SU-DHL-6 (cell line): ENCODE results near the gene SLC5A10.
"Not testable (repeated sequence)": the region's sequence is repeated elsewhere in the genome, so short reads cannot be mapped to it uniquely, and the experiment has no call there.

Experiments used
- H2AFZ ChIP-seq: fragments of 200-600 bp; sonication (generic); 2 replicates; pipeline ENCODE4 v1.6.1; 2014; ENCODE audit warnings: low read depth, mild to moderate bottlenecking, moderate library complexity, mixed read lengths, antibody characterized with exemption, low read length; ENCODE audit not compliant: severe bottlenecking
- H3F3A ChIP-seq: fragments of 200-600 bp; shearing (Covaris generic); 2 replicates; pipeline ENCODE4 v1.6.0; 2016; ENCODE audit warnings: antibody characterized with exemption, mild to moderate bottlenecking; ENCODE audit not compliant: insufficient read depth
- H3K27ac ChIP-seq: fragments of 200-600 bp; sonication (generic); 2 replicates; pipeline ENCODE4 v1.5.1; 2016; ENCODE audit warnings: low read depth, mild to moderate bottlenecking, low read length, moderate library complexity, mixed read lengths
- H3K27me3 ChIP-seq: fragments of 200-600 bp; sonication (generic), shearing (Covaris generic); 2 replicates; pipeline ENCODE4 v1.6.0; 2014; ENCODE audit warnings: mild to moderate bottlenecking, low read length
- H3K36me3 ChIP-seq: fragments of 200-600 bp; sonication (generic); 2 replicates; pipeline ENCODE4 v1.6.1; 2014; ENCODE audit warnings: mild to moderate bottlenecking, low read length, mixed read lengths
- H3K4me2 ChIP-seq: fragments of 300-600, 200-600 bp; shearing (Covaris generic), sonication (generic); 2 replicates; pipeline ENCODE4 v1.6.0; 2014; ENCODE audit warnings: low read length, low read depth, mild to moderate bottlenecking; ENCODE audit not compliant: poor library complexity, severe bottlenecking
- H3K4me3 ChIP-seq: fragments of 200-600 bp; sonication (generic); 2 replicates; pipeline ENCODE4 v1.5.1; 2014; ENCODE audit warnings: antibody characterized with exemption, low read length, mild to moderate bottlenecking, mixed read lengths; ENCODE audit not compliant: insufficient read depth, poor library complexity, severe bottlenecking
- H3K79me2 ChIP-seq: fragments of 200-600 bp; sonication (generic); 2 replicates; pipeline ENCODE4 v1.6.1; 2014; ENCODE audit warnings: mild to moderate bottlenecking, low read length, moderate library complexity; ENCODE audit not compliant: insufficient read depth
- H3K9ac ChIP-seq: fragments of 200-600 bp; sonication (generic); 2 replicates; pipeline ENCODE4 v1.7.0; 2014; ENCODE audit warnings: mild to moderate bottlenecking, low read length
- H3K9me2 ChIP-seq: fragments of 200-600 bp; sonication (generic); replicated peaks from 2 replicates; pipeline ENCODE4 v1.6.1; 2014; ENCODE audit warnings: low read length; ENCODE audit not compliant: insufficient read depth
- H3K9me3 ChIP-seq: fragments of 200-600 bp; sonication (generic); 2 replicates; pipeline ENCODE4 v1.6.1; 2014; ENCODE audit warnings: low read length, mixed read lengths; ENCODE audit not compliant: insufficient read depth
- H4K20me1 ChIP-seq: fragments of 200-600 bp; sonication (generic); 2 replicates; pipeline ENCODE4 v1.6.1; 2014; ENCODE audit warnings: low read depth, mild to moderate bottlenecking, antibody characterized with exemption, low read length, moderate library complexity, mixed read lengths

The SLC5A10 gene

GRCh38 chr17:19046782-19047375 is 94.9 kb downstream of the SLC5A10 start, which contains the start of gene GRAP:
GRAP (minus strand) TSS chr17:19046957; CDS start chr17:19046926, 31 bp downstream.
- not testable (repeated sequence) for H3K4me2 ChIP-seq, H4K20me1 ChIP-seq, H3K9me3 ChIP-seq, H3K4me3 ChIP-seq, H3K79me2 ChIP-seq, H3K36me3 ChIP-seq, H3K9me2 ChIP-seq, H3F3A ChIP-seq, H3K27me3 ChIP-seq, H2AFZ ChIP-seq
- 0 out of 2 replicates have a peak within 1 kb of the TSS, but pooled peaks have one; percentile 35 for H3K27ac ChIP-seq
- H3K9ac ChIP-seq = 0 out of 2 replicates have a peak within 1 kb of the TSS, but pooled peaks have one; percentile 24

- H3K27ac ChIP-seq = 0 out of 2 replicates have a peak overlapping the region, but pooled peaks have one; percentile 35
- H3K9me3 ChIP-seq, H3K9ac ChIP-seq, H3K4me3 ChIP-seq, H4K20me1 ChIP-seq, H3K9me2 ChIP-seq, H3K4me2 ChIP-seq, H3K36me3 ChIP-seq, H3F3A ChIP-seq, H3K27me3 ChIP-seq, H3K79me2 ChIP-seq, H2AFZ ChIP-seq: not testable (repeated sequence)
Measured at GRCh38 chr17:19047510-19047909, 95.5 kb downstream of the SLC5A10 start.

- H4K20me1 ChIP-seq, H3K4me3 ChIP-seq, H3K9me2 ChIP-seq, H3K36me3 ChIP-seq, H3K9me3 ChIP-seq, H3K9ac ChIP-seq, H2AFZ ChIP-seq, H3K4me2 ChIP-seq, H3F3A ChIP-seq, H3K27me3 ChIP-seq, H3K79me2 ChIP-seq: not testable (repeated sequence)
- peak overlapping the region; percentile 69 for H3K27ac ChIP-seq
Measured at GRCh38 chr17:19048826-19049225, 96.9 kb downstream of the SLC5A10 start.

DNA sequence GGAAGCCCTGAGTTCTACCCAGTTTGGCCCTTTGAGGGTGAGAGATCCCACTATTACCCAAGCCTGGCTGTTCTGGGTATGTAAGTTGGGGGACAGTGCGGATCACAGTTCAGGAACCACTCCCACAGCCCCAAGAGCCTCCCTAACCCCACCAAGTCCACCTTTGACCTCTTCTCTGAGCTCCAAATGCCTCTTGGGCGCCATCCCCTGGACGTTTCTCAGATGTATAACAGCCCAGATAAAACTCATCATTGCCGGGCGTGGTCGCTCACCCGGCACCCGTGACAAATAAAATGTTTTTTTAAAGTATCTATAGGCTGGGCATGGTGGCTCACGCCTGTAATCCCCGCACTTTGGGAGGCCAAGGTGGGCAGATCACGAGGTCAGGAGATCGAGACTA is 103.5 kb downstream of the SLC5A10 start:
- H3F3A ChIP-seq, H3K36me3 ChIP-seq: not testable (repeated sequence)

GRCh38 chr17:19062009-19062717 is 110.2 kb downstream of the SLC5A10 start:
- H2AFZ ChIP-seq, H3K4me3 ChIP-seq, H3K9ac ChIP-seq, H3K27ac ChIP-seq, H3K9me3 ChIP-seq, H3K27me3 ChIP-seq, H3K4me2 ChIP-seq, H3K79me2 ChIP-seq, H4K20me1 ChIP-seq, H3K36me3 ChIP-seq, H3F3A ChIP-seq, H3K9me2 ChIP-seq: not testable (repeated sequence)

More for the DNA sequence above, 103.5 kb downstream of the SLC5A10 start:
- H3K4me3 ChIP-seq, H3K9me3 ChIP-seq, H4K20me1 ChIP-seq, H3K9me2 ChIP-seq, H3K4me2 ChIP-seq, H3K9ac ChIP-seq, H3K27ac ChIP-seq, H3K27me3 ChIP-seq, H2AFZ ChIP-seq, H3K79me2 ChIP-seq: not testable (repeated sequence)

GRCh38 chr17:19062718-19063325 is 110.9 kb downstream of the SLC5A10 start:
- not testable (repeated sequence) for H3K27ac ChIP-seq, H3K79me2 ChIP-seq, H4K20me1 ChIP-seq, H3K4me2 ChIP-seq, H3K27me3 ChIP-seq, H3K9me2 ChIP-seq, H3F3A ChIP-seq, H3K9ac ChIP-seq, H3K9me3 ChIP-seq, H2AFZ ChIP-seq, H3K4me3 ChIP-seq, H3K36me3 ChIP-seq

DNA sequence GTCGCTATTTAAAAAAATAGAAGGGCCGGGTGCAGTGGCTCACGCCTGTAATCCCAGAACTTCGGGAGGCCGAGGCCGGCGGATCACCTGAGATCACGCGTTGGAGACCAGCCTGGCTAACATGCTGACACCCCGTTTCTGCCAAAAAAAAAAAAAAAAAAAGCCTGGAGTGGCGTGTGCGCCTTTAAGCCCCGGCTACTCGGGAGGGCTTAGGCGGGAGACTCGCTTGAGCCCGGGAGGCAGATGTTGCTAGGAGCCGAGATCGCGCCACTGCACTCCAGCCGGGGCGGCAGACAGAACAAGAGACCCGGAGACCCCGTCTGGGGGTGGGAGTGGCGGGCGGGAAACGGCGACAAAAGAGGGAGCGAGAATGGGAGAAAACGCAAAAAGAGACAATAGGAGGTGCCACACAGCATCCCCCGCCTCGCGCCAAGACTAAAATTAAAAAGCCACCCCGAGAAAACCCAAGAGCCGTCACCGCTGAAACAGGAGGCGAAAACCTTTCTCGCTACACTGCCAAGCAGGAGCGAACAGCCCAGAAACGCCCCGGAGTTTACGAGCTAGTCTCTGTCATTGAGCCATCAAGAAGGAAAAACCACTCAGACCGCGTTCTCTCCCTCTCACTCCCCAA is 111.5 kb downstream of the SLC5A10 start:
- not testable (repeated sequence) for H2AFZ ChIP-seq, H4K20me1 ChIP-seq, H3K4me3 ChIP-seq, H3K4me2 ChIP-seq, H3K36me3 ChIP-seq, H3K9me2 ChIP-seq, H3K27me3 ChIP-seq, H3K9ac ChIP-seq, H3F3A ChIP-seq, H3K27ac ChIP-seq, H3K79me2 ChIP-seq, H3K9me3 ChIP-seq
